Neural progenitor cell (in vitro differentiated cells): ENCODE results near the gene NCS1.

Source experiments
- CTCF ChIP-seq: fragments of 200-600 bp; sonication (generic); IDR thresholded peaks from 2 replicates; pipeline ENCODE4 v1.5.1; 2017; ENCODE audit warnings: antibody characterized with exemption, mild to moderate bottlenecking
- EZH2 ChIP-seq: fragments of 200-600 bp; sonication (generic); IDR thresholded peaks from 2 replicates; pipeline ENCODE4 v1.6.1; 2017; ENCODE audit warnings: antibody characterized with exemption, mild to moderate bottlenecking, moderate library complexity
- EZH2phosphoT487 ChIP-seq: fragments of 200-600 bp; sonication (generic); IDR thresholded peaks from 2 replicates; pipeline ENCODE4 v1.6.1; 2017; ENCODE audit warnings: antibody characterized with exemption

- TF ChIP-seq EZH2phosphoT487 (no peak), CTCF (no peak), EZH2 (no peak)
Measured at GRCh38 chr9:130211548-130212226, 39.5 kb downstream of the NCS1 start.
